ENCODE results near the gene ARF5.

GRCh38 chr7:127566242-127566641, 22.0 kb upstream of the ARF5 start:
- TF ChIP-seq CTCF (conservative IDR thresholded peaks at IDR 0.05) (no peak), ZFX (IDR thresholded peaks at IDR 0.05) (no peak)

Measured in C4-2B (cell line).